Erythroblast (primary cell): ENCODE results near the gene PTPN13.

ENCODE experiments used
- GATA1 ChIP-seq: IDR thresholded peaks from 2 replicates; pipeline ENCODE4 v1.6.1; 2011; ENCODE audit warnings: low read depth, mild to moderate bottlenecking, control low read depth, low read length, moderate library complexity
- POLR2A ChIP-seq: IDR thresholded peaks from 2 replicates; pipeline ENCODE4 v1.6.1; 2011; ENCODE audit warnings: mild to moderate bottlenecking, low read length

DNA sequence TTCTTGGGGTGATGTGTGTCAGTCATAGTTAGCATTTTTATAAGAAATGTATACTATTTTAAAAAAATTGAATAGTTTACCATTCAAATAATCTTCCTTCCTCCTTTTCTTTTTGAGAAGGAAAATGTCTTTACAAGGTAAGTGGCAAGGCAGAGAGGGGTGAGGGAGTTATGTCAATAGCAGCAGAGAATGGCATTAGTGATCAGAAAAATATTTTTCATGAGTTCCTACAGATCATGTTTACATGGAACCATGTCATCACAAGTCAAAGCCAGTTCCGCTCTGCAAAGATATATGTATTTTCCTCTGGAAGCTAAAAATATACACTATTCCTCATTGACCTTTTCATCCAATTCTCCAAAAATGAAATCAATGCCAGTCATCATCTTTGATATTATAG is 67.3 kb downstream of the PTPN13 start:
- TF ChIP-seq POLR2A, result no peak
- TF ChIP-seq GATA1, result no peak
